HFFc6 (cell line): Measurements from ENCODE around the gene MCC. TPM values are rescaled to one million over a fixed set of nuclear protein-coding genes. Genes with fewer than 3 reads are reported as not detected.

Experiments used
- DNase-seq: peaks from one replicate; pipeline ENCODE4 v3.0.0-alpha.2; 2018
- H3K27ac Mint-ChIP-seq: 2 replicates; pipeline ENCODE4 v1.8.0; 2020; ENCODE audit warnings: mild to moderate bottlenecking, mixed read lengths
- H3K27me3 Mint-ChIP-seq: 2 replicates; pipeline ENCODE4 v1.8.0; 2021; ENCODE audit warnings: mild to moderate bottlenecking, moderate library complexity, mixed read lengths; ENCODE audit not compliant: insufficient read depth
- H3K36me3 Mint-ChIP-seq: 2 replicates; pipeline ENCODE4 v1.8.0; 2021; ENCODE audit warnings: low read depth, mixed read lengths
- H3K4me1 Mint-ChIP-seq: 2 replicates; pipeline ENCODE4 v1.8.0; 2020; ENCODE audit warnings: low read depth, mixed read lengths
- H3K4me3 Mint-ChIP-seq: 2 replicates; pipeline ENCODE4 v1.8.0; 2020; ENCODE audit warnings: mild to moderate bottlenecking, moderate library complexity, mixed read lengths
- H3K9me3 Mint-ChIP-seq: 2 replicates; pipeline ENCODE4 v1.8.0; 2020; ENCODE audit warnings: mild to moderate bottlenecking, mixed read lengths
- total RNA-seq, 6 experiments: library from RNA; stranded (reverse); fragmentation: NEBNext Ultra II Directional; extraction: Animal tissue kit (Norgen Biotek cat#: 25700); gene quantifications; 2 replicates in 1 of 6; 3 replicates in 5 of 6; pipeline ENCODE4 v1.2.3, GENCODE V29; 2021
- TF ChIP-seq, protein P1 (sequence below): fragments of 200-600 bp; sonication (generic); IDR thresholded peaks from 2 replicates; pipeline ENCODE4 v1.5.0; 2021; ENCODE audit warnings: antibody characterized with exemption, mild to moderate bottlenecking

Gene MCC
- total RNA-seq, 6 experiments from 2014 or later, result 2.5 to 4.9 (median 3.0) TPM

DNA sequence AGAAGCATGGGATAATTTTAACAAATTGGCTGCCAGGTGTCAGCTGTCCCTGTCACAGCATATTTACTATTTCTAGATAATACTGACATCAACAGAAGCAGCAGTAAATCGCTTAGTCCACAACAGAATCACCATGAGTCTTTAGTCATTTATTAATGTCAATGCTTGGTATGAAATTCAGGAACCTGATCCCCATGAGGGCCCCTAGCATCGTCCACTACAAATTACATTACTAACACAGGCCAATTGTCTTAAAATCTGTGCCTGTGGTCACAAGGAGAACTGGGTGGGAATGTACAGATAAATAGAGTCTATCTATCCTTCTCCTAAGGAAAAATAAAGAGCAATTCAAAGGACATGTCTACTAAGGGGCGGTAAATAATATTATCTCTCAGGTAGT is 129.6 kb downstream of the MCC start:
- Mint-ChIP-seq H3K27me3 (peaks cover 3% of the 10 kb centered on the region; the same call in 1 of the 2 replicates), H3K4me3 (no peak overlapping the region), H3K9me3 (no peaks in the 10 kb centered on the region)

DNA sequence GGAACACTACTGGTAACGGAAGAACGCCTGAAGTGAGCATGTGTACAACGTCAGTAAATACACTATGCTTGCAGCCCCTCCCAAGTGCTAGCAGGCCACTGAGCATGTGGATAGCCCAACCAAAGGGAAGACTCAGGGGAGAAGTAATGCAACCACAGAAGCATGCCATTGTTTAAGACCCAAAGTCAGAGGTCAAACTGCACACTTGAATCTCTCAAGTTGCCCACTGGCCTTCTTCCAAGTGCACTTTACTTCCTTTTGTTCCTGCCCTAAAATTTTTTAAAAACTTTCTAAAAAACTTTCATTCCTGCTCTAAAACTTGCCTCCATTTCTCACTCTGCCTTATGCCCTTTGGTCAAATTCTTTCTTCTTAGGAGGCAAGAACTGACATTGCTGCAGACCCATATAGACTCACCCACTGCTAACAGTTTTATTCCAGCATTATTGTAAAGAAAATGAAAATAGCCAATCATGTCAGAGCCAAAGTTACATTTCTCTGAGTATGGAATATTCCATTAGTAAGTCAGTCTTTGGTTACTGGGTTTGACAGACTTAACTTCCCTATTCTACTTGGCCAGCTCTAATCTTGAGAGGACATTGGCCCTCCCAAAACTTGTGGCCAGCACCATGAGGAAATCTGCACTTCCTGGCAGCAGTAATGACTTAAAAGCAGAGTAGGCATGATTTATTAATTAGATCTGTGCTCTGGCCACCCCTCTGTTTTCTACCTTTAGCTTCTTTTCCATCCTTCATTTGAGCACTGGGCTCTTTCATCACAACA is 130.4 kb downstream of the MCC start:
- no peak for DNase-seq
- no peaks in the 10 kb centered on the region for H3K36me3 Mint-ChIP-seq
- peaks cover 3% of the 10 kb centered on the region; the same call in 1 of the 2 replicates for H3K27me3 Mint-ChIP-seq
- TF ChIP-seq, protein P1, sequence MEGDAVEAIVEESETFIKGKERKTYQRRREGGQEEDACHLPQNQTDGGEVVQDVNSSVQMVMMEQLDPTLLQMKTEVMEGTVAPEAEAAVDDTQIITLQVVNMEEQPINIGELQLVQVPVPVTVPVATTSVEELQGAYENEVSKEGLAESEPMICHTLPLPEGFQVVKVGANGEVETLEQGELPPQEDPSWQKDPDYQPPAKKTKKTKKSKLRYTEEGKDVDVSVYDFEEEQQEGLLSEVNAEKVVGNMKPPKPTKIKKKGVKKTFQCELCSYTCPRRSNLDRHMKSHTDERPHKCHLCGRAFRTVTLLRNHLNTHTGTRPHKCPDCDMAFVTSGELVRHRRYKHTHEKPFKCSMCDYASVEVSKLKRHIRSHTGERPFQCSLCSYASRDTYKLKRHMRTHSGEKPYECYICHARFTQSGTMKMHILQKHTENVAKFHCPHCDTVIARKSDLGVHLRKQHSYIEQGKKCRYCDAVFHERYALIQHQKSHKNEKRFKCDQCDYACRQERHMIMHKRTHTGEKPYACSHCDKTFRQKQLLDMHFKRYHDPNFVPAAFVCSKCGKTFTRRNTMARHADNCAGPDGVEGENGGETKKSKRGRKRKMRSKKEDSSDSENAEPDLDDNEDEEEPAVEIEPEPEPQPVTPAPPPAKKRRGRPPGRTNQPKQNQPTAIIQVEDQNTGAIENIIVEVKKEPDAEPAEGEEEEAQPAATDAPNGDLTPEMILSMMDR, result no peak
- H3K9me3 Mint-ChIP-seq, result no peaks in the 10 kb centered on the region
- H3K4me1 Mint-ChIP-seq, result no peaks in the 10 kb centered on the region
- H3K27ac Mint-ChIP-seq, result no peak overlapping the region
- no peak overlapping the region for H3K4me3 Mint-ChIP-seq

More for the DNA sequence above, 129.6 kb downstream of the MCC start:
- Mint-ChIP-seq H3K4me1 (no peaks in the 10 kb centered on the region), H3K27ac (no peak overlapping the region), H3K36me3 (no peaks in the 10 kb centered on the region)
- DNase-seq, result no peak
- TF ChIP-seq, protein P1, result no peak

DNA sequence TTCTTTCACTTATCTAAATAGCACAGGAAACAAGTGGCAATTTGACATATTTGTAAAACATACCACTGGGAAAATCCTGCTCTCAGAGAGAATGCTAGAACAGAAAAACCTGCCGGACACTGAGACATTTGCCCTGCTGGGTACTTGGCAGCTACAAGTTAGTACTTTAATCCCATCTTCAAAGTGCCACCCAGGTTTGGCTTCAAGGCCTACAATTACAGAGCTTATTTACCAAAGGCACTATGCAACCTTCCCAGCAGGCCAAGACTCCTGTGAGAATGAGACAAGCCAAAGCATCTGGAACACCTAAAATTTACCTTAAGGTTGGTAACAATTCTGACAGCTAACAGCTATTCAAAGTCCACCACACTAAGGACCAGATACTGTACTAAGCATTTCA is 131.8 kb downstream of the MCC start:
- H3K27me3 Mint-ChIP-seq, result peaks cover 5% of the 10 kb centered on the region; the same call in 1 of the 2 replicates

DNA sequence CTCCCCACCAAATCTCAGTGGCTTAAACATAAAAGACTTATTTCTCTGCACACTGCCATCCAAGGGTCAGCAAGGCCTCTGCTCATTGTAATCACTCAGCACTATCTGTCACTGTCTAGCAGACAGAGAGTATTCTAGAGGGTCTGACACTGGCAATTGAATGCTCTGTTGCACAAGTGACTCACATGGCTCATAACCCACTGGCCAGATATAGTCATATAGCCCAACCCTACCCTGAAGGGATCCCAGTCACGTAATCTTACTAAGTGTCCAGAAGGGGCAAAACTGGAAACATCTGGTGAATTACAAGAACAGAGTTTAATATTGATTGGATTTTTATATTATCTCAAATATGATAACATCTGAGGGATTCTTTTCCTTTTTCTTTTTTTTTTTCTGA is 134.2 kb downstream of the MCC start:
- no peak for DNase-seq
- Mint-ChIP-seq H3K27ac (no peak overlapping the region), H3K27me3 (peaks cover 5% of the 10 kb centered on the region; the same call in 1 of the 2 replicates), H3K36me3 (no peaks in the 10 kb centered on the region), H3K4me3 (no peak overlapping the region), H3K9me3 (no peaks in the 10 kb centered on the region), H3K4me1 (no peaks in the 10 kb centered on the region)
- TF ChIP-seq, protein P1, result no peak

More for the DNA sequence above, 131.8 kb downstream of the MCC start:
- Mint-ChIP-seq H3K4me3 (no peak overlapping the region), H3K9me3 (no peaks in the 10 kb centered on the region), H3K27ac (no peak overlapping the region), H3K36me3 (no peaks in the 10 kb centered on the region), H3K4me1 (no peaks in the 10 kb centered on the region)
- DNase-seq, result no peak
- TF ChIP-seq, protein P1, result no peak

DNA sequence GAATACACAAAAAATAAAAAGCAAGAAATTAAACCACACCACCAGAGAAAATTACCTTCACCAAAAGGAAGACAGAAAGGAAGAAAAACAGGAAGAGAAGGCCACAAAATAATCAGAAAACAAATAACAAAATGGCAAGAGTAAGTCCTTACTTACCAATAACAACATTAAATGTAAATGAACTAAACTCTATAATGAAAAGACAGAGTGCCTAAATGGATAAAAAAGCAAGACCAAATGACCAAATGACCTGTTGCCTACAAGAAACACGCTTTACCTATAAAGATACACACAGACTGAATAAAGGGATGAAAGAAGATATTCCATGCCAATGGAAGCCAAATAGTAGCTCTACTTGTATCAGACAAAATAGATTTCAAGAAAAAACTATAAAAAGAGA is 140.7 kb downstream of the MCC start:
- Mint-ChIP-seq H3K27me3 (no peaks in the 10 kb centered on the region; the same call in 1 of the 2 replicates), H3K9me3 (no peaks in the 10 kb centered on the region), H3K4me3 (no peak overlapping the region), H3K27ac (no peak overlapping the region), H3K4me1 (peaks cover 15% of the 10 kb centered on the region), H3K36me3 (no peaks in the 10 kb centered on the region)
- TF ChIP-seq, protein P1, result no peak
- DNase-seq, result no peak
